Ishikawa (cell line): ENCODE results near the gene SBF2.

Experiments
- EP300 ChIP-seq: IDR thresholded peaks from 2 replicates; pipeline ENCODE4 v1.6.1; 2012; ENCODE audit warnings: borderline replicate concordance
- MAX ChIP-seq: IDR thresholded peaks from 2 replicates; pipeline ENCODE4 v1.6.1; 2012
- RAD21 ChIP-seq: IDR thresholded peaks from 2 replicates; pipeline ENCODE4 v1.6.1; 2012; ENCODE audit warnings: low read depth
- TAF1 ChIP-seq: IDR thresholded peaks from 2 replicates; pipeline ENCODE4 v1.6.1; 2012; ENCODE audit warnings: low read depth, mild to moderate bottlenecking
- TEAD4 ChIP-seq: IDR thresholded peaks from 2 replicates; pipeline ENCODE4 v1.6.1; 2012

GRCh38 chr11:9797300-9797699 is 496.7 kb downstream of the SBF2 start:
- TF ChIP-seq TAF1 (no peak), RAD21 (no peak), EP300 (no peak), TEAD4 (no peak), MAX (no peak)
